ENCODE data around the gene JUNB. TPM values are rescaled to one million over a fixed set of nuclear protein-coding genes. Genes with fewer than 3 reads are reported as not detected.

The JUNB gene
- total and polyA plus RNA-seq, 2 of the 13 experiments (the other 11 are each of a cell fraction or from before 2014, with no cell fraction given), result 7.7 to 8.2 TPM

- TF ChIP-seq, protein P1, sequence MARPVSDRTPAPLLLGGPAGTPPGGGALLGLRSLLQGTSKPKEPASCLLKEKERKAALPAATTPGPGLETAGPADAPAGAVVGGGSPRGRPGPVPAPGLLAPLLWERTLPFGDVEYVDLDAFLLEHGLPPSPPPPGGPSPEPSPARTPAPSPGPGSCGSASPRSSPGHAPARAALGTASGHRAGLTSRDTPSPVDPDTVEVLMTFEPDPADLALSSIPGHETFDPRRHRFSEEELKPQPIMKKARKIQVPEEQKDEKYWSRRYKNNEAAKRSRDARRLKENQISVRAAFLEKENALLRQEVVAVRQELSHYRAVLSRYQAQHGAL (CRISPR knock-in tag; IDR thresholded peaks at IDR 0.05; ENCODE audit: not compliant biosample characterization), result peak; percentile 36
- TF ChIP-seq USF2 (IDR thresholded peaks at IDR 0.05; ENCODE audit: low read depth, low read length) (no peak), USF2 (CRISPR knock-in tag; IDR thresholded peaks at IDR 0.05; ENCODE audit: borderline replicate concordance) (peak; percentile 55; the same call in 1 of the 2 replicates), IKZF4 (CRISPR knock-in tag; IDR thresholded peaks at IDR 0.05; ENCODE audit: borderline replicate concordance, low read depth, not compliant biosample characterization) (no peak), ATF6 (CRISPR knock-in tag; conservative IDR thresholded peaks at IDR 0.05) (no peak), ZBTB25 (CRISPR knock-in tag; IDR thresholded peaks at IDR 0.05) (peak; percentile 80), ZNF564 (CRISPR knock-in tag; IDR thresholded peaks at IDR 0.05) (peak; percentile 89), RAD21 (CRISPR knock-in tag; IDR thresholded peaks at IDR 0.05) (peak; percentile 31), HNF1B (CRISPR knock-in tag; IDR thresholded peaks at IDR 0.05) (peak; percentile 89), SMAD3 (CRISPR knock-in tag; IDR thresholded peaks at IDR 0.05) (no peak), ZBTB21 (CRISPR knock-in tag; IDR thresholded peaks at IDR 0.05) (peak; percentile 20; the same call in 1 of the 2 replicates), PHB2 (IDR thresholded peaks at IDR 0.05; ENCODE audit: partially characterized antibody) (no peak), ZNF788 (CRISPR knock-in tag; IDR thresholded peaks at IDR 0.05; ENCODE audit: borderline replicate concordance) (peak; percentile 75)
- TF ChIP-seq, protein P2, sequence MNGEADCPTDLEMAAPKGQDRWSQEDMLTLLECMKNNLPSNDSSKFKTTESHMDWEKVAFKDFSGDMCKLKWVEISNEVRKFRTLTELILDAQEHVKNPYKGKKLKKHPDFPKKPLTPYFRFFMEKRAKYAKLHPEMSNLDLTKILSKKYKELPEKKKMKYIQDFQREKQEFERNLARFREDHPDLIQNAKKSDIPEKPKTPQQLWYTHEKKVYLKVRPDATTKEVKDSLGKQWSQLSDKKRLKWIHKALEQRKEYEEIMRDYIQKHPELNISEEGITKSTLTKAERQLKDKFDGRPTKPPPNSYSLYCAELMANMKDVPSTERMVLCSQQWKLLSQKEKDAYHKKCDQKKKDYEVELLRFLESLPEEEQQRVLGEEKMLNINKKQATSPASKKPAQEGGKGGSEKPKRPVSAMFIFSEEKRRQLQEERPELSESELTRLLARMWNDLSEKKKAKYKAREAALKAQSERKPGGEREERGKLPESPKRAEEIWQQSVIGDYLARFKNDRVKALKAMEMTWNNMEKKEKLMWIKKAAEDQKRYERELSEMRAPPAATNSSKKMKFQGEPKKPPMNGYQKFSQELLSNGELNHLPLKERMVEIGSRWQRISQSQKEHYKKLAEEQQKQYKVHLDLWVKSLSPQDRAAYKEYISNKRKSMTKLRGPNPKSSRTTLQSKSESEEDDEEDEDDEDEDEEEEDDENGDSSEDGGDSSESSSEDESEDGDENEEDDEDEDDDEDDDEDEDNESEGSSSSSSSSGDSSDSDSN (CRISPR knock-in tag; IDR thresholded peaks at IDR 0.05), result peak; percentile 85
- TF ChIP-seq, protein P3, sequence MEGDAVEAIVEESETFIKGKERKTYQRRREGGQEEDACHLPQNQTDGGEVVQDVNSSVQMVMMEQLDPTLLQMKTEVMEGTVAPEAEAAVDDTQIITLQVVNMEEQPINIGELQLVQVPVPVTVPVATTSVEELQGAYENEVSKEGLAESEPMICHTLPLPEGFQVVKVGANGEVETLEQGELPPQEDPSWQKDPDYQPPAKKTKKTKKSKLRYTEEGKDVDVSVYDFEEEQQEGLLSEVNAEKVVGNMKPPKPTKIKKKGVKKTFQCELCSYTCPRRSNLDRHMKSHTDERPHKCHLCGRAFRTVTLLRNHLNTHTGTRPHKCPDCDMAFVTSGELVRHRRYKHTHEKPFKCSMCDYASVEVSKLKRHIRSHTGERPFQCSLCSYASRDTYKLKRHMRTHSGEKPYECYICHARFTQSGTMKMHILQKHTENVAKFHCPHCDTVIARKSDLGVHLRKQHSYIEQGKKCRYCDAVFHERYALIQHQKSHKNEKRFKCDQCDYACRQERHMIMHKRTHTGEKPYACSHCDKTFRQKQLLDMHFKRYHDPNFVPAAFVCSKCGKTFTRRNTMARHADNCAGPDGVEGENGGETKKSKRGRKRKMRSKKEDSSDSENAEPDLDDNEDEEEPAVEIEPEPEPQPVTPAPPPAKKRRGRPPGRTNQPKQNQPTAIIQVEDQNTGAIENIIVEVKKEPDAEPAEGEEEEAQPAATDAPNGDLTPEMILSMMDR (CRISPR knock-in tag; IDR thresholded peaks at IDR 0.05), result peak; percentile 23; the same call in 1 of the 2 replicates
These were observed 10.4 kb downstream of the JUNB start, which contains the start of the genes PRDX2 and THSD8 (continued) for GRCh38 chr19:12801466-12802266.

Measured in HepG2 (cell line).